GM19328 (cell line): ENCODE data around the gene PDE9A.

Experiments used
- ATAC-seq: cut with Tn5 transposase; IDR thresholded peaks from one replicate; pipeline ENCODE4 v1.9.1; 2021; ENCODE audit warnings: mild to moderate bottlenecking, moderate library complexity; ENCODE audit not compliant: unreplicated experiment

PDE9A gene

DNA sequence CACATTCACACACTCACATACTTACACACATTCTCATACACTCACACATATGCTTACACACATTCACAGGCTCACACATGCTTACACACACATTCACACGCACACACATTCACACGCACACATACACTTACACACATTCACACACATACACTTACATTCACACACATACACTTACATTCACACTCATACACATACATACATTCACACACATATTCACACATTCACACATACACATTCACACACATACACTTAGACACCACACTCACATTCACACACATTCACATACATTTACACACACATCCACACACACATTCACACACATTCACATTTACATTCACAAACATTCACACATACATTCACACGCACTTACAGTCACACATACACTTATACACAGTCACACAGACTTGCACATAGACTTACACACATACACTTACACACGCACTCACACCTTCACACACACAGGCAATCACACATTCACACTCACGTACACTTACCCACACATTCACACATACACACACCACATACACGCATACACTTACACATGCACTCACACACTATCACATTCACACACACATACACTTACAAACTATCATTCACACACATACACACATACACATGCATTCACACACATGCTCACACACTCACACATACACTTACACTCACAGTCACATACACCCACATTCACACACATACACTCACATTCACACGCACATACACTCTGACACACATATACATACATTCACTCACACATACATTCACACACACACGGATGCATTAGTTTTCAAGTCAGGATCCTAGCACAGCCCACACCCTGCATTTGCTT is 16.8 kb downstream of the PDE9A start:
- ATAC-seq, result no peak

DNA sequence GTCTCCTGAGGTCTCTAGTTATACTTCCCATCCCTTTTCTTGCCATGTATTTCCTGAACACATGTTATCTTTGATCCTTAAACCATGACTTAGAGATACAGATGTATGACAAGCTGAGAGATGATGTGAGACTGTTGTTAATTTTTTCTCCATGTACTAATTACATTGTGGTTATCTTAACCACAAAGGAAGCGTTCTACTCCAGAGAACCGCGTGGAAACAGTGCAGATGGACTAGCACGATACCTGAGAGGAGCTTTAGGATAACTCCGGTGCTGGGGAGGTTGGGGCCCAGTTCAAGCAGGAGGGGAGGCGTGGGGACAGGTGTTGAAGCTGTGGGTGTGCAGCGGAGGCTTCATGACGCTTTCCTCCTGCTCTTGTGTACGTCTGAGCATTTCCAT is 17.5 kb downstream of the PDE9A start:
- ATAC-seq, result no peak

GRCh38 chr21:42671778-42672593 is 18.6 kb downstream of the PDE9A start:
- ATAC-seq, result no peak

DNA sequence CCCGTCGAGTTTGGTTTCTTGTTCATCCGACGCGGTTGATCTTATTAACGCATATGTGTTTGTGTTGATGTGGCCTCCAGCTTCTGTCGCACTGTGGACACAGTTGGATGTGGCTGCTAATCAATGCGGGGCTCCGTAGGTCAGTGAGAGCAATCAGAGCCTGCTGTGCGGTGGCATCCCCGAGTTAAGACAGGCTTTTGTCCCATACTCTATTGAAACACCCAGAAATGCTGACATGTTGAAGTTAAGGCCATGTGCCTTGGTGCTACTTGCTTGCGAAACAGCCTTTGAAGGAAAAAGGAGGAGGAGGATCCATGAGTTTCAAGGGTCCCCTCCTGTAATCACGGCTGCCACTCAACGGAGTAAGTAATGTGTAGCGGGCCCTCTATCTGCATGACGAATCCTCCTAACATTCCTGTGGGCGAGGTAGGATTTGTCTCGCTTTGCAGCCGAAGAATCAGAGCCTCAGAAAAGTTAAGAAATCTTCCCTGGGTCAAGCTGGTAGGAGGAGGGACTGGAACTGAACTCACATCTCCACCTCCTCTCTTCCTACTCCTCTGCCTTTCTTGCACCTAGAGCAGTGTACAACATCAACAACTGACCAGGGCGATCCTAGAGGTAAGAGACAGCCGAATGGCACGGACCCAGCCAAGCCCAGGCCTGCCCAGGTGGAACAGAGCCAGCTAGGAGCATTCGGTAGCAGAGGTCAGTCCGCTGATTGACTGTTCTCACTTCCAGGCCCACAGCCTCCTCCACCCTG is 19.5 kb downstream of the PDE9A start:
- no peak for ATAC-seq

DNA sequence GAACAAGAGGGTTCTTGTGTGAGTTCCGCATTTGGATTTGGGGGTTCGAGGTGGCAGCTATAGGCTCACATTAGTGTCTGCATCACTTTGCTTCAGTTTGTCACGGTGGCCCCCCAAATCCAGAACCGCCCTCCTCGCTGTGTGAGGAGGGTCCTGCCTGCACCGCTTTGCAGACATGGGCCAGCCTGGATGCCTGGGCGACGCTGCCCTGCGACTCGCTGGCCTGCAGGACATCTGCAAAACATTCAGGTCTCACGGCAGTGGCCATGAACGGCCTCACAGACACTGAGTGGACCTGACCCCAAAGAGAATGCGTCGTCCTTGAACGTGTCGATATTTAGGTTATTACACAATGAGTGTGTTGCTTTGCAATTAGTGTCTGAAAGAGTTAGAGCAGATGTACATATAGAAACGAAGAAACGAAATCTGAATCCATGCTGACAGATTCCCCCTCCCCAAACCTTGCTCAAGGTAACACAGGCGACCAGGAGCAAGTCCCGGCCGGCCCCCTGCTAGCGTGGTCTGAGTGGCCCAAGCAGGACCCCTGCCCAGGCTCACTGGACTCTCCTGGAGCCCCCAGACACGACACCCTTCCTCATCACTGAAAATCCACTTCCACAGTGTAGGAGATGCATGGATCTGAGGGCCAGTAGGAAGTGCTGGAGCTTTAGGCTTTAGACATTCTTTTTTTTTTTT is 20.4 kb downstream of the PDE9A start:
- no peak for ATAC-seq

DNA sequence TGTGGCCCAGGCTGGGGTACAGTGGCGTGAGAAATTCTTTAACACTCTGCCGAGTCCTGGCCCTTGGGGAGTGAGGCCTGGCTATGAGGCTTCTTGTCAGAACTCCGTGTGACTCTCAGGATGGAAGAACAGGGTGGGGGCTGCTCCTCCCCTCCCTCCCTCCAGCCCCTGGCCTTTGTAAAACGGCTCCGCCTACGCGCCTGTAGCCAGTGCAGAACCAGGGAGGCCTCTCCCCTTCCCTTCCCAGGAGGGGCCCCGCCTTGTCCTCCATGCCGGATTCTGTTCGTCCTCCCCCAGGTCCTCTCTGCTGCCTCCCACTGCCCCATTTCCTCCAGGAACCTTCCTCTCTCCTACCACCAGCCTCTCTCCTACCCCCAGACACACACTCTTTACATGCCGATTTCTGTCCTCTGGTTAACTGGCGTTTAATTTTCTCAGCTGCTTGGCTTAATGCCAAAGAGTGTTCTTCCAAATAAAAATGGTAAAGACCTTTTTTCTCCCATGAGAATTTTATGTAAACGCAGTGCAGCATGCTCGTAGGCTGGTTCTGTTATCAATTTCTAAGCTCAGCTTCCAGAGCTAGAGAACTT is 21.0 kb downstream of the PDE9A start:
- no peak for ATAC-seq

- no peak for ATAC-seq
Observed at GRCh38 chr21:42675403-42675802, 22.0 kb downstream of the PDE9A start.

- no peak for ATAC-seq
Observed at GRCh38 chr21:42676808-42677207, 23.4 kb downstream of the PDE9A start.

GRCh38 chr21:42677339-42678321 is 24.2 kb downstream of the PDE9A start:
- no peak for ATAC-seq

GRCh38 chr21:42678618-42679295 is 25.3 kb downstream of the PDE9A start:
- no peak for ATAC-seq

DNA sequence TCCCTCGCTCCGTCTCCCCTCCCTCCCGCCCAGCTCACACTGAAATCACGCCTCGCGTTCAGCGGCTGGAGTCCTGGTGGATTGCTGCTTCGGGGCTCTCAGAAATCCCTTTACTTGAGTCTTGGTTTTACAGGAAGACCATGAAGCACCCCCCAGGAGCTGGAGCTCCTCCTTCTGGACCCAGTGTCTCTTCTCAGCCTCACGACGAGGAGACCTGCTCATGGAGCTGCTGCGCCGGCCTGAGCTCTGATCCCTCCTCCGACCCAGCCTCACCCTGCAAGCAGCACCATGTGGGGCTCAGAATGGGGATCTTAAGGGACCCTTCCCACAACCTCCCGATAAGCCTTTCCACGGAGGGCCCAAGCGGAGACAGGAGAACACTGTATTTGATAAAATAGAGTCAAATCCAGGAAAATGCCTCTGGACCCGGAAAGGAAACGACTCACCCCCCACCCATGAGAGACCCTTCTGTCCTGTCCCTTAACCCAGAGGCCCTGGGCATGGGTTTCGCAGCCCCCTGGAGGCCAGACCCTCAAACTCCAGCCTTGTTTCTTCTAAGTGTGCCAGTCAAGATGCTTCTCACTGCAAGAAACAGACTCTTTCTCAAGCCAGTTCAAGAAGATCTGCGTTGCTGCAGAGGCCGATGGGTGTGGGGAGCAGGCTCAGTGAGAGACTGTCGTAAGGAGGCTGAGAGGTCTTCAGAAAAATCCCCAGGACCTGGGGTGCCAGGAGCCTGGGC is 26.1 kb downstream of the PDE9A start:
- ATAC-seq, result no peak

- no peak for ATAC-seq
Observed at GRCh38 chr21:42680058-42680330, 26.6 kb downstream of the PDE9A start.

- ATAC-seq, result no peak
Observed at GRCh38 chr21:42680429-42680828, 27.0 kb downstream of the PDE9A start.

DNA sequence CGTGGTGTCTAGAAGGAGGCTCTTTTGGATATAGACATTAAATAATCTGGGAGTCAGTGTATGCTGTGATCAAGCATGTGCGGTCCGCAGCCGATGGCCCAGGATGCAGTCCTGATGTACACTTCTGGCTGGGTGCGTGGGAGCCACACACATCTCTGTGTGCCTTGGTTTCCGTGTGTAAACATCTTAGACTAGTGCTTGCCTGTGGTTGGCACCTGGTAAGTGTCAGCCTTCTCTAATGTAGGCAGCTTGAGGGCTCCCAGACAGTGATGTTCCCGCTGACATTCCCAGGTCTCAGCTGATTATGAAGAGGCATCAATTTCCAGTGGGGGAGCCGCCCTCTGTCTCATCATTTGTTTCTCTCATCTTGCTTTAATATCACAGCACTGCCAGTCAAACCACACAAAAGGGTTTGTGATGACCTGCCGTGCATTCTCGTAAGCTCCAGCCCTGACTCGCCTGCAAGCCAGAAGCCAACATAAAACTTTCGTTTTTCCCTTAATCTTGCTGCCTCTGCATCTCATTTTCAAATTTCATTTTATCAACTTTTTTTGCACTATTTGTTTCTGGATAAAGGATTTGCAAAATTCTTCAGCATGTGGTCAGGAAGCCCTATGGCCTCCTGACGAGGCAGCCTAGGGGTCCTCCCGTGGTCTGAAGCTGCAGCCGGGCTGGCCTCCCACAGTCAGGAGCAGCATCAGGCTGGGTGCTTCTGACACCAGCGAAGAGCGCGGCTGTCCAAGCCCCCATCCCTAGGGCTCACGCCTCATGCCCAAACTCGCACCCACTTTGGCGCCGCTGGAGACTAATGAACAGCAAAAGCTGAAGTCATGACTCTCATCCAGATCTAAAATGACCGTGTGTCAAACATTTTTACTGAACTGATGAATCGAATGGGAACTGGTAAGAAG is 28.1 kb downstream of the PDE9A start:
- ATAC-seq, result no peak

DNA sequence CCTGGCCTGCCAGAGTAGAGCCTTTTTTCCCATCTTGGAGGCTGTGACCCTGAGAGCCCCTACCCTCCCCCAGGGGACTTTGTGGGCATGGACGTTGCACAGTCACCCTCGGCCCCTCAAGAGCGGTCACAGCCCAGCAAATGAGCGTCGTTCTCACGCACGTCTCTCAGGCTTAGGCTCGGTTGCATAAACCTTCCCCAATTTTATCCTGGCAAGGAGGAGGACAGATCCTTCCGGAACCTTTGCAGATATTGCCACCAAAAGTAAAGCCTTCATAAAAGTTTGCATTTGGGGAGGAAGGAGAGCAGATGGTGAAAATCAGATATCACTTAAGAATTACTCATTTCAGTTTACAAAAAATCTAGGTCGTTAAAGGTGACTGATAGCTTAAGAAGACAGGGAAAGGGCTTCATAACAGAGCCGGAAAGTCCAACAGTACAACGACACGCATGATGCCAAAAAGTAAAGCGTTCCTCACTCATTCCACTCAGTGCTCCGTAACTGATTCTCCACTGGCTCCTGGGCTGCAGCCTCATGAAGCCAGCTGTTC is 29.3 kb downstream of the PDE9A start:
- ATAC-seq, result no peak

DNA sequence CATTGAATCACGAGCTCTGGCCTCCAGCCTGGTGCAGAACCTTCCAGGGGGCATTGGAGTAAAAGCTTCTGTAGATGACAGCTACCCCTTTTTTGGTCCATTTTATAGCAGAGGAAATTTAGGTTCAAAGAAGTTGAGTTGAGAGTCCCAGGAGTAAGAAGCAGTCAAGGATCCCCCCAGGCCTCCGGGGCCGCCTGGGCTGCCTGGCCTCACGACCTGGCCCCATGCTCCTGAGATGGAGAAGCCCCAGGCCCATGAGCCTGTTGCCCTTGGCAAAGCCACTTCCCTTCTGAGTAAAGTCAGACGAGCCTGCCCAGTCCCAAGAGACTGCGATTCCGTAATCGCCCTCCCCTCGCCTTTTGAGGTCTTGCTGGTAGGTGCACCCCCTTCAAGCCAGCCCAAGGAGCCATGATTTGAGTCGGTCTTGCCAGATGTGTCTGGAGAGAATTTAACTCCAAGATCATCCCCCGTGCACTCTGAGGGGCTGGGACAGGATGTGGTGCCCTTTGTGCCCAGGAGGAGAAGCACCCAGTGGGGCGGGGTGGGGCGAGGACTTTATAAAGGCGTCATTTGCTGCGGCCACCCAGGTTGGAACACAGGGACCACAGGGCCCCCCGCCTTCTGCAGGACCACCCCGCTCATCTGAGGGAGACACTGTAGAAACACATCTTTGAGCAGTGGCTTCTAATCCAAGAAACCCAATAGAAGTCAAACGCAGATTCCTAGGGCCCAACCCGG is 30.1 kb downstream of the PDE9A start:
- ATAC-seq, result no peak
